Body of pancreas (tissue), 4 donors: ENCODE measurements around the gene OR13C2.

Source experiments
- CTCF ChIP-seq, 7 experiments: fragments of 450-650 bp in 4 of 7; fragments of 200-600 bp in 3 of 7; sonication (generic) in 3 of 7; IDR thresholded peaks; one replicate each; pipeline ENCODE4 v1.5.1; 2016 to 2019; ENCODE audit warnings: antibody characterized with exemption in 7 of 7
- POLR2A ChIP-seq, 3 donors: fragments of 450-650 bp; IDR thresholded peaks; one replicate each; pipeline ENCODE4 v1.6.1; 2016; ENCODE audit warnings: antibody characterized with exemption in 3 of 3, mild to moderate bottlenecking in 2 of 3

GRCh38 chr9:104580562-104580961 lies 24.9 kb downstream of the OR13C2 start:
- no peak for TF ChIP-seq POLR2A (IDR thresholded peaks at IDR 0.05)
- TF ChIP-seq CTCF (IDR thresholded peaks at IDR 0.05) = no peak
